SK-N-SH treated with all-trans-retinoic acid at 6 μM for 48 hours (cell line): ENCODE results near the gene BMS1.
"Not testable (repeated sequence)": the region's sequence is repeated elsewhere in the genome, so short reads cannot be mapped to it uniquely, and the experiment has no call there.

Experiments
- ARNTL ChIP-seq: fragments of 450-650 bp; formaldehyde crosslinking; IDR thresholded peaks from 2 replicates; pipeline ENCODE4 v1.5.0; 2020; ENCODE audit warnings: low read depth, mild to moderate bottlenecking, moderate library complexity, borderline replicate concordance
- CSDC2 ChIP-seq: fragments of 250-450 bp; sonication (Bioruptor Pico); IDR thresholded peaks from 2 replicates; pipeline ENCODE4 v1.5.0; 2020; ENCODE audit warnings: mild to moderate bottlenecking, moderate library complexity
- CSRNP3 ChIP-seq: fragments of 250-450 bp; sonication (Bioruptor Pico); IDR thresholded peaks from 2 replicates; pipeline ENCODE4 v1.5.1; 2021; ENCODE audit warnings: mild to moderate bottlenecking, moderate library complexity
- GLIS3 ChIP-seq: fragments of 250-450 bp; sonication (Bioruptor Pico); IDR thresholded peaks from 2 replicates; pipeline ENCODE4 v1.5.0; 2020; ENCODE audit warnings: mild to moderate bottlenecking, moderate library complexity
- OSR1 ChIP-seq: fragments of 250-450 bp; sonication (Bioruptor Pico); IDR thresholded peaks from 2 replicates; pipeline ENCODE4 v1.8.0; 2022; ENCODE audit warnings: moderate library complexity, mild to moderate bottlenecking, inconsistent platforms
- PATZ1 ChIP-seq: fragments of 250-450 bp; sonication (Bioruptor Pico); IDR thresholded peaks from 2 replicates; pipeline ENCODE4 v1.8.0; 2020; ENCODE audit warnings: mild to moderate bottlenecking, moderate library complexity, borderline replicate concordance
- PPARA ChIP-seq: fragments of 250-450 bp; sonication (Bioruptor Pico); IDR thresholded peaks from 2 replicates; pipeline ENCODE4 v1.5.0; 2020; ENCODE audit warnings: mild to moderate bottlenecking, borderline replicate concordance
- TSHZ2 ChIP-seq: fragments of 250-450 bp; sonication (Bioruptor Pico); IDR thresholded peaks from 2 replicates; pipeline ENCODE4 v1.5.0; 2020; ENCODE audit warnings: mild to moderate bottlenecking, moderate library complexity
- ZC3H10 ChIP-seq: fragments of 250-450 bp; sonication (Bioruptor Pico); IDR thresholded peaks from 2 replicates; pipeline ENCODE4 v1.5.1; 2021; ENCODE audit warnings: mild to moderate bottlenecking, moderate library complexity
- ZFP30 ChIP-seq: fragments of 450-650 bp; formaldehyde crosslinking; IDR thresholded peaks from 2 replicates; pipeline ENCODE4 v1.5.0; 2022; ENCODE audit warnings: mild to moderate bottlenecking, moderate library complexity

GRCh38 chr10:42826759-42827158 is 44.2 kb downstream of the BMS1 start:
- TF ChIP-seq PPARA, GLIS3, ZFP30, ARNTL, CSRNP3, ZC3H10, OSR1, CSDC2, PATZ1, TSHZ2 (CRISPR knock-in tag): not testable (repeated sequence)
